ENCODE results near the gene YIF1B.

The YIF1B gene

GRCh38 chr19:38309615-38310278, 6.0 kb downstream of the YIF1B start:
- Histone ChIP-seq H3K27me3 (replicated peaks; ENCODE audit: insufficient read depth, low read length) (no peaks in the 10 kb centered on the region), H3K79me2 (ENCODE audit: low read length) (peaks cover 12% of the 10 kb centered on the region; the same call in 1 of the 2 replicates), H3K9ac (ENCODE audit: low read length) (no peak overlapping the region), H4K20me1 (ENCODE audit: insufficient read depth, low read length) (no peaks in the 10 kb centered on the region), H3K9me2 (replicated peaks; ENCODE audit: insufficient read depth, low read length) (no peaks in the 10 kb centered on the region), H3K4me3 (ENCODE audit: low read length) (no peak overlapping the region), H3K36me3 (replicated peaks; ENCODE audit: insufficient read depth, low read length) (no peaks in the 10 kb centered on the region), H3K9me3 (replicated peaks; ENCODE audit: insufficient read depth, low read length) (no peaks in the 10 kb centered on the region), H3K4me2 (ENCODE audit: low read depth, low read length) (no peak overlapping the region), H3K4me1 (ENCODE audit: low read length) (no peaks in the 10 kb centered on the region), H2AFZ (ENCODE audit: low read length) (no peak overlapping the region), H3F3A (ENCODE audit: insufficient read depth, low read length) (no peaks in the 10 kb centered on the region), H3K27ac (ENCODE audit: low read length) (no peak overlapping the region)
- DNase-seq, result no peak
- no peak for TF ChIP-seq EZH2phosphoT487 (IDR thresholded peaks at IDR 0.05; ENCODE audit: low read length)
- TF ChIP-seq CTCF (IDR thresholded peaks at IDR 0.05; ENCODE audit: low read length), result no peak
- no peak for TF ChIP-seq EZH2 (optimal IDR thresholded peaks at IDR 0.05; ENCODE audit: low read depth, low read length)

DNA sequence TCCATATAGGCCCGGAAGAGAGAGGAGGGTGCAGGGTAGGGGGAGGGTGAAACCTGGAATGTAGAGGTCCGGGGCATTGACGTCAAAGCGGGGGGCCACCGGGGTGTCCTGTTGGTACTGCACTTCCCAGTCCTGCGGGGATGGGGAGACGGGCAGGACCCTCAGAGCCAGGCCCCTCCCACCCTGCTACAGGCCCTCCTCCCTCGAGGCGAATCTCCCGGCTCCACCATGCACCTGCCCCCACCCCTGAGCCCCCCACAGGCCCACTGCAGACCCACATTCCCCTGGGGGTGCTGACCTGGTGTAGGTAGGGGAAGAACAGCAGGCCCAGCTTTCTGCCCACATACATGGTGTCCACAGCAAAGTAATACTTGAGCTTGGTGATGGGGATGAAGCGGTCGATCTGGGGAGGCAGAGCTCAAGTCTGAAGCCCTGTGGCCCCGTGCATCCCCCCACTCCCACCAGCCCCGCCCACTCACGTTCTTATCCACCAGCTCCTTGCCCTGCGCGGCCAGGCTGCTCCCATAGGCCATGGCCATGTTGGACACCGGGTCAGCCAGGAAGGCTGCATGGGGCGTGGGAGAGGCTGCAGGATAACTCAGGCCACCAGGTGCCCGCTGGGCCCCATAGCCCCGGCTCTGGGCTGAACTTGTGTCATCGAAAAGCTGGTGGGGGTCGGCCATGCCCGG, 6.7 kb downstream of the YIF1B start:
- no peak for DNase-seq
- H3K27ac ChIP-seq (ENCODE audit: low read length), result no peak overlapping the region
- peaks cover 9% of the 10 kb centered on the region; the same call in 1 of the 2 replicates for H3K79me2 ChIP-seq (ENCODE audit: low read length)
- TF ChIP-seq CTCF (IDR thresholded peaks at IDR 0.05; ENCODE audit: low read length) (no peak), EZH2 (optimal IDR thresholded peaks at IDR 0.05; ENCODE audit: low read depth, low read length) (no peak), EZH2phosphoT487 (IDR thresholded peaks at IDR 0.05; ENCODE audit: low read length) (no peak)
- no peaks in the 10 kb centered on the region for H3K27me3 ChIP-seq (replicated peaks; ENCODE audit: insufficient read depth, low read length)
- H4K20me1 ChIP-seq (ENCODE audit: insufficient read depth, low read length), result no peaks in the 10 kb centered on the region
- H3K4me3 ChIP-seq (ENCODE audit: low read length), result no peak overlapping the region
- H3K9ac ChIP-seq (ENCODE audit: low read length), result no peak overlapping the region
- H3K9me2 ChIP-seq (replicated peaks; ENCODE audit: insufficient read depth, low read length), result no peaks in the 10 kb centered on the region
- H3F3A ChIP-seq (ENCODE audit: insufficient read depth, low read length), result no peaks in the 10 kb centered on the region
- no peak overlapping the region for H3K4me2 ChIP-seq (ENCODE audit: low read depth, low read length)
- no peak overlapping the region for H2AFZ ChIP-seq (ENCODE audit: low read length)
- no peaks in the 10 kb centered on the region for H3K4me1 ChIP-seq (ENCODE audit: low read length)
- H3K36me3 ChIP-seq (replicated peaks; ENCODE audit: insufficient read depth, low read length), result no peaks in the 10 kb centered on the region
- H3K9me3 ChIP-seq (replicated peaks; ENCODE audit: insufficient read depth, low read length), result no peaks in the 10 kb centered on the region

- no peaks in the 10 kb centered on the region for H3F3A ChIP-seq (ENCODE audit: insufficient read depth, low read length)
- TF ChIP-seq EZH2 (optimal IDR thresholded peaks at IDR 0.05; ENCODE audit: low read depth, low read length), result no peak
- no peak for TF ChIP-seq EZH2phosphoT487 (IDR thresholded peaks at IDR 0.05; ENCODE audit: low read length)
- TF ChIP-seq CTCF (IDR thresholded peaks at IDR 0.05; ENCODE audit: low read length), result no peak
- H4K20me1 ChIP-seq (ENCODE audit: insufficient read depth, low read length), result no peaks in the 10 kb centered on the region
- H3K27me3 ChIP-seq (replicated peaks; ENCODE audit: insufficient read depth, low read length), result no peaks in the 10 kb centered on the region
- peaks cover 9% of the 10 kb centered on the region; the same call in 1 of the 2 replicates for H3K79me2 ChIP-seq (ENCODE audit: low read length)
- no peaks in the 10 kb centered on the region for H3K36me3 ChIP-seq (replicated peaks; ENCODE audit: insufficient read depth, low read length)
- H3K4me1 ChIP-seq (ENCODE audit: low read length), result no peaks in the 10 kb centered on the region
- DNase-seq, result no peak
- no peak overlapping the region for H2AFZ ChIP-seq (ENCODE audit: low read length)
- no peaks in the 10 kb centered on the region for H3K9me3 ChIP-seq (replicated peaks; ENCODE audit: insufficient read depth, low read length)
- no peak overlapping the region for H3K9ac ChIP-seq (ENCODE audit: low read length)
- H3K27ac ChIP-seq (ENCODE audit: low read length), result no peak overlapping the region
- H3K4me3 ChIP-seq (ENCODE audit: low read length), result no peak overlapping the region
- H3K9me2 ChIP-seq (replicated peaks; ENCODE audit: insufficient read depth, low read length), result no peaks in the 10 kb centered on the region
- H3K4me2 ChIP-seq (ENCODE audit: low read depth, low read length), result no peak overlapping the region
These were observed 7.6 kb downstream of the YIF1B start for GRCh38 chr19:38308006-38308766.

Measured in MM.1S (cell line).